ENCODE results near the gene IBA57.

IBA57 gene

DNA sequence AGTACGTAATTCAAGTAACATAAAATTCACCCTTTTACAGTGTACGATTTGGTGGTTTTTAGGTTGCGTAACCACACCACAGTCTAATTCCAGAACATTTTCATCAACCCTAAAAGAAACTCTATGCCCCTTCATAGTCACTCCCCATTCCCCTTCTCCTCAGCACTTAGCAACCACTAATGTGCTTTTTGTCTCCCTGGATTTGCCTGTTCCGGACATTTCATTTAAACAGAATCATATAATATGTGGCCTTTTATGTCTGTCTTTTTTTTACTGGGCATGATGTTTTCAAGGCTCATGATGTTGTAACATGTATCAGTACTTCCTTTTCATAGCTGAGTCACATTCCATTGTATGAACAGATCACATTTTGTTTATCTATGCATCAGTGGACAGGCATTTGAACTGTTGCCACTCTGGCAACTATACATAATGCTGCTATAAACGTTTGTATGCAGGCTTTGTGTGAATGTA lies 63.0 kb downstream of the IBA57 start:
- peak; percentile 28 for DNase-seq

DNA sequence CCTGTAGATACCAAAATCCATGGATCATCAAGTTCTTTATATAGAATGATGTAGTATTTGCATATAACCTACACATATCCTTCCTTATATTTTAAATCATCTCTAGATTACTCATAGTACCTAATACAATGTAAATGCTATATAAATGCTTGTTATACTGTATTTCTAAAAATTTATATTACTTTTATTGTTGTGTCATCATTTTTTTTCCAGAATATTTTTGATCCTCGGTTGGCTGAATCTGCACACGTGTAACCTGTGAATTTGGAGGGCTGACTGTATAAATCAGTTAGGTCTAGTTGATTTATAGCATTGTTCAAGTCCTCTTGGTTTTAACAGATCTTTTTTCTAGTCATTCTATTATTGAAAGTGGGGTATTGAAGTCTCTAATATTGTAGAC lies 65.6 kb downstream of the IBA57 start:
- no peak for DNase-seq

Data from T1000 (cell line).